Stomach smooth muscle (tissue), 2 donors: ENCODE measurements around the gene UNC13B.

Experiments
- H3K27ac ChIP-seq: one replicate; pipeline ENCODE4 v1.7.0; 2013; ENCODE audit warnings: mild to moderate bottlenecking, low read length, inconsistent platforms
- H3K27me3 ChIP-seq, 2 donors: one replicate each; pipeline ENCODE4 v1.7.0; 2013; ENCODE audit warnings: low read length in 2 of 2; ENCODE audit not compliant: insufficient read depth in 2 of 2, control insufficient read depth in 1 of 2
- H3K36me3 ChIP-seq, 2 donors: one replicate each; pipeline ENCODE4 v1.7.0; 2013; ENCODE audit warnings: low read length in 2 of 2; ENCODE audit not compliant: control insufficient read depth in 2 of 2, insufficient read depth in 2 of 2
- H3K4me1 ChIP-seq: one replicate; pipeline ENCODE4 v1.7.0; 2013; ENCODE audit warnings: low read length; ENCODE audit not compliant: control insufficient read depth, insufficient read depth
- H3K4me3 ChIP-seq, 2 donors: one replicate each; pipeline ENCODE4 v1.7.0; 2013; ENCODE audit warnings: low read length in 2 of 2
- H3K9ac ChIP-seq, 2 donors: one replicate each; pipeline ENCODE4 v1.7.0; 2013; ENCODE audit warnings: low read length in 2 of 2, mild to moderate bottlenecking in 1 of 2
- H3K9me3 ChIP-seq, 2 donors: one replicate each; pipeline ENCODE4 v1.7.0; 2013; ENCODE audit warnings: low read length in 2 of 2; ENCODE audit not compliant: control insufficient read depth in 2 of 2
- donor health status: healthy.
- donor health status: Pancreatic carcinoma.

Gene UNC13B

DNA sequence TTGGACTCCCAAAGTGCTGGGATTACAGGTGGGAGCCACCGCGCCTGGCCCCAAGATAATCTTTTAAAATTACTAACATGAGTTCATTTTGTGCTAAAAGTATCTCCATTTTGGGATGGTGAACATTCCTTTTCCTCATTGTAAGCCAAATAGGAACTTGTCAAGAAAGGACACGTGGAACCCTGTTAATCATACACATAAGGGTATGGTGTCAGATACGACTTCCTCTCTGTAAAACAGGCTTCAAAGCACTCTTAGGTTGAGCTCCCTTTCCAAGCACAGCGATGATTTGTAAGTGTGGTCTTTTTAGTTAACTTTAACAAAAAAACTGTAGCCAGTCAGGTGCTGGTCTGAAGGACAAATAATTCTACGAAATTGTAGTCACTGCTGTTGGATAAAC lies 132.7 kb downstream of the UNC13B start:
- Histone ChIP-seq H3K4me3 (no peak overlapping the region), H3K27me3 (no peaks in the 10 kb centered on the region), H3K27ac (no peak overlapping the region), H3K9me3 (no peaks in the 10 kb centered on the region), H3K36me3 (peaks cover 0 to 4% of the 10 kb centered on the region in 2 donors), H3K4me1 (no peaks in the 10 kb centered on the region), H3K9ac (no peak overlapping the region)

DNA sequence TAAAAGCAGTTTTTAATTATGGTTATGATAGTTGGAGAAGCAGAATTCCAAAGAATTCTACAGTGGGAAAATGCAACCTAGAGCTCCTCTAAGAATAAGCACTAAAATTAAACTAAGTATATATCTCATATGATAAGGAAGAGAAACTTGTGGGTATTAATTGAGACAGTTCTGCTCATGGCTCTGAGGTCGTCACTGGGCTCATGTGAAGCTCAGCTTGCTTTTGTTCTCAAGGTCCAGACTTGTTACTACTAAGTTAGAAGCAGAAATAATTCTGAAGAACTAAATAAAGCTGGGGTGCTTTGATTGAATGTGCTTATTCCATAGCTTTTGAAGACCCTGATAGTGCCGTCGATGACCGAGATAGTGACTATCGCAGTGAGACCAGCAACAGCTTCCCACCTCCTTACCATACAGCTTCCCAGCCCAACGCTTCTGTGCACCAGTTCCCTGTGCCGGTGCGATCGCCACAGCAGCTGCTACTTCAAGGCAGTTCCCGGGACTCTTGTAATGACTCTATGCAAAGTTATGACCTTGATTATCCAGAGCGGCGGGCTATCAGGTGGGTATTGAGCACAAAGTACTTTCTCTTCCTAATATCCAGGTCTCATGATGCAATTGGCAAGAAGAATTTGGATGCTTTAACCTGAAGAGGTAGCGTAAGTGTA lies 133.7 kb downstream of the UNC13B start:
- Histone ChIP-seq H3K9me3 (no peaks in the 10 kb centered on the region), H3K36me3 (peaks cover 0 to 4% of the 10 kb centered on the region in 2 donors), H3K4me3 (no peak overlapping the region), H3K27me3 (no peaks in the 10 kb centered on the region), H3K9ac (no peak overlapping the region), H3K27ac (no peak overlapping the region), H3K4me1 (no peaks in the 10 kb centered on the region)

GRCh38 chr9:35303567-35303966 lies 141.8 kb downstream of the UNC13B start:
- Histone ChIP-seq H3K36me3 (no peaks in the 10 kb centered on the region), H3K4me3 (no peak overlapping the region), H3K27me3 (no peaks in the 10 kb centered on the region), H3K9ac (no peak overlapping the region), H3K27ac (no peak overlapping the region), H3K9me3 (no peaks in the 10 kb centered on the region), H3K4me1 (no peaks in the 10 kb centered on the region)

DNA sequence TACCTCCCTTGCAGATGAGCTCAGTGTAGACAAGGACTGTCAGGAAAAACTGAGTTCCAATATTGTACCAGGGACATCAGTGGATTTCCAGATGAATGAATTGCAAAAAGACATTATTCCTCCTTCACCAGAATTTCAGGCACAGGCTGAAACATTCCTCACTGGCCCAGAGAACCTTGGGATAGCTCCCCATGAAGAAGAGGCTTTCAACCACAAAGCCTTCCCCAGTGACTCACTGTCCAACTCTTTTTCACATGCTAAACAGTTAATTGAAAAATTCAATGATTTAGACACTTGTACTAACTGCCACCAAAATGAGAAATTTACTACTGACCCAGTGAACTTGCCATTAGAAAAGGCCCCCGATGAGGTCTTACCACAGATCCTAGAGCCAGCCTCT lies 144.5 kb downstream of the UNC13B start:
- H3K9ac ChIP-seq = no peak overlapping the region
- H3K9me3 ChIP-seq = no peaks in the 10 kb centered on the region
- H3K4me1 ChIP-seq = no peaks in the 10 kb centered on the region
- H3K4me3 ChIP-seq = no peak overlapping the region
- H3K36me3 ChIP-seq = peaks cover 6 to 10% of the 10 kb centered on the region in 2 donors
- H3K27me3 ChIP-seq = no peaks in the 10 kb centered on the region
- H3K27ac ChIP-seq = no peak overlapping the region

DNA sequence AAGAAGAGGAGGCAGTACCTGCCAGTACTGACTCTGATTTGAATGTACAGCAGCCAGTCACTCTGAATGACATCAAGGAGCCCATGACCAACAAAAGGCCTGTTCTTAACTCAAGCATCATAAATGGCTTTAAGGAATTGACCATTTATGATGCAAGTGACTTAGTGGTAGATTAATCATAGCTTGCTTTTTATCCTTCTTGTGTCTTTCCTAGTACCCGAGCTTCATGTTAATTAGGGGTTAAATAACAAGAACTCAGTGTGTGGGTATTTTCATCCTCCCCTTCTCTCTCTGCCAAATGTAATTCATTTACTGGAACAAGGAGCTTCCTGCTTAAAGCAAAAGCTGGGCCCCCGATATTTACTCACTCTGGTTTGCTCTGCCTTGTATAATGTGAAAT lies 146.5 kb downstream of the UNC13B start:
- Histone ChIP-seq H3K4me3 (no peak overlapping the region), H3K27me3 (no peaks in the 10 kb centered on the region), H3K9ac (no peak overlapping the region), H3K27ac (no peak overlapping the region), H3K36me3 (peaks cover 10% of the 10 kb centered on the region in 2 donors), H3K4me1 (no peaks in the 10 kb centered on the region), H3K9me3 (no peaks in the 10 kb centered on the region)

DNA sequence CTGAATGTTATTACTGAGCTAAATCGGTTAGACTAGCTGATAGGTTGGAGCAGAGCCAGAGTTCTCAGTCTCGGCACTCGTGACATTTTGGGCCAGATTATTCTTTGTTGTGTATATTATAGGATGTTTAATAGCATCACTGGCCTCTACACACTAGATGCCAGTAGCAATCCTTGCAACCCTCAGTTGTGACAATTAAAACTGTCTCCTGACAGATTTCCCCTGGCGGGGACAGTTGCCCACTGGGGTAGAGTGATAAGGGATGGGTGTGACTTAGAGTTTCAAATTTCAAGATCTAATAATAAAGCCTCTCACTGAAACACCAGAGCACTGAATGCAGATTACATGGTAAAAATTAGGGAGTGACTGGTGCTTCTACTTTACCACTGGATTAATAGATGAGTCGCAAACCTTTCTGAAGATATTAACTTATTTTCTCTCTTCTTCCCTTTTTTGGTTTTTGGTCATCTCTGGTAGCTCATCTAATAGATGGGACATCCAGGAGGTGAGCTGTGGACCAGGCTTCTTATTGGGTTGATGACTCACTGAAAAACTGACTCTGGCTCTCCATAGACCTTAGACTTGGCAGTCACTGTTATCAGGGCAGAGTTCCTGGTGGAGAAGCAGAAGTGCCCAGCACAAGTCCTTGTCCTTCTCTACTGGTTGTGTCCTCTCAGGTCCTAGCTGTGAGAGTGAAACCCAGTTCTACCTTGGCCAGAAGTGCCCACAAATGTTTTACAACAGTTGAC lies 150.3 kb downstream of the UNC13B start:
- no peak overlapping the region for H3K4me3 ChIP-seq
- peaks cover 10 to 20% of the 10 kb centered on the region in 2 donors for H3K36me3 ChIP-seq
- no peaks in the 10 kb centered on the region for H3K4me1 ChIP-seq
- H3K27me3 ChIP-seq = no peaks in the 10 kb centered on the region
- no peaks in the 10 kb centered on the region for H3K9me3 ChIP-seq
- no peak overlapping the region for H3K9ac ChIP-seq
- H3K27ac ChIP-seq = no peak overlapping the region

- Histone ChIP-seq H3K9ac (no peak overlapping the region), H3K9me3 (no peaks in the 10 kb centered on the region), H3K4me3 (no peak overlapping the region), H3K4me1 (no peaks in the 10 kb centered on the region), H3K36me3 (peaks cover 10 to 20% of the 10 kb centered on the region in 2 donors), H3K27ac (no peak overlapping the region), H3K27me3 (no peaks in the 10 kb centered on the region)
These were observed 151.7 kb downstream of the UNC13B start for GRCh38 chr9:35313460-35313859.

GRCh38 chr9:35313916-35314315 lies 152.1 kb downstream of the UNC13B start:
- Histone ChIP-seq H3K27me3 (no peaks in the 10 kb centered on the region), H3K9ac (no peak overlapping the region), H3K36me3 (peaks cover 10 to 20% of the 10 kb centered on the region in 2 donors), H3K9me3 (no peaks in the 10 kb centered on the region), H3K4me1 (no peaks in the 10 kb centered on the region), H3K27ac (no peak overlapping the region), H3K4me3 (no peak overlapping the region)

DNA sequence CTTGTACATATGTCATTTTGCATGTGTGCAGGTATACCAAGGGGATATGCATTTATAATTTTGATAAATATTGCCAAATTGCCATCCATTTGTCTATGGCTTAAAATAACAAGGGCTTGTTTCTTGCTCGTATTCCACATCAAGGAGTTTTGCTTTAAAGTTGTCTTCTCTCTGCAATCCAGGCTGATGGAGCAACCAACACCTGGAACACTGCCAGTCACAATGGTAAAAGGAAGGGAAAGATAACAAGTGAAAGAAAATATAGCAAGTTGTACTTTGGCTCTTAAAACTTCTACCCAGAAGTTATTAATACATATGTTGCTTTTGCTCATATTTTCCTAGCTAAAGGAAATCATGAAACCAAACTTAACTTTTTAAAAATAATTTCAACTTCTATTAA lies 156.9 kb downstream of the UNC13B start:
- Histone ChIP-seq H3K27ac (no peak overlapping the region), H3K4me3 (no peak overlapping the region), H3K4me1 (no peaks in the 10 kb centered on the region), H3K9ac (no peak overlapping the region), H3K27me3 (no peaks in the 10 kb centered on the region), H3K9me3 (no peaks in the 10 kb centered on the region), H3K36me3 (peaks cover 5 to 13% of the 10 kb centered on the region in 2 donors)

- no peak overlapping the region for H3K27ac ChIP-seq
- no peak overlapping the region for H3K4me3 ChIP-seq
- peaks cover 3 to 7% of the 10 kb centered on the region in 2 donors for H3K36me3 ChIP-seq
- H3K27me3 ChIP-seq = no peaks in the 10 kb centered on the region
- H3K9me3 ChIP-seq = no peaks in the 10 kb centered on the region
- no peaks in the 10 kb centered on the region for H3K4me1 ChIP-seq
- H3K9ac ChIP-seq = no peak overlapping the region
These were observed 160.5 kb downstream of the UNC13B start for GRCh38 chr9:35322075-35322885.
